Panc1 (cell line): ENCODE results near the gene MTHFSD. TPM values are rescaled to one million over a fixed set of nuclear protein-coding genes. Genes with fewer than 3 reads are reported as not detected.
A peak's percentile ranks its signal among the peaks of the same experiment; 100 is the strongest.

Source experiments
- ATAC-seq: fragments of 200-7000 bp; cut with Tn5 transposase; 2 replicates; pipeline ENCODE4 v1.9.1; 2020; ENCODE audit warnings: mild to moderate bottlenecking, moderate library complexity
- BruUV-seq: library from RNA; stranded (reverse); fragments of 400-500 nt; replicated peaks from 2 replicates; lab custom pipeline; 2021; lab: Mats Ljungman, UMichigan
- CTCF ChIA-PET: fragments of 300-600 bp; sonication (Branson Sonifier 250); formaldehyde crosslinking; loops from one replicate; lab custom pipeline; 2022; ENCODE audit warnings: antibody characterized with exemption; lab: Charles Lee
- POLR2A ChIA-PET: fragments of 300-600 bp; sonication (Branson Sonifier 250); formaldehyde crosslinking; loops from one replicate; lab custom pipeline; 2022; ENCODE audit warnings: antibody characterized with exemption; lab: Charles Lee
- DNase-seq: peaks from one replicate; pipeline ENCODE4 v3.0.0-alpha.2; 2010; ENCODE audit warnings: low read depth, low spot score
- H3K27ac ChIP-seq: 2 replicates; pipeline ENCODE4 v1.5.1; 2011; ENCODE audit warnings: mild to moderate bottlenecking, low read length, inconsistent platforms
- H3K27me3 ChIP-seq: fragments of 200-500 bp; sonication (Bioruptor generic); 2 replicates; pipeline ENCODE4 v1.6.0; 2014; ENCODE audit warnings: low read length, inconsistent platforms; ENCODE audit not compliant: control insufficient read depth, insufficient read depth
- H3K36me3 ChIP-seq: fragments of 200-500 bp; sonication (Bioruptor generic); 2 replicates; pipeline ENCODE4 v1.5.1; 2014; ENCODE audit warnings: inconsistent platforms, mild to moderate bottlenecking, low read length, moderate library complexity; ENCODE audit not compliant: control insufficient read depth, insufficient read depth
- H3K4me1 ChIP-seq: 2 replicates; pipeline ENCODE4 v1.5.1; 2011; ENCODE audit warnings: inconsistent platforms, mild to moderate bottlenecking, low read length, moderate library complexity; ENCODE audit not compliant: control insufficient read depth, insufficient read depth
- H3K4me3 ChIP-seq, 2 experiments: 2 replicates each; pipeline ENCODE4 v1.5.1; 2011 to 2012; ENCODE audit warnings: low read depth in 2 of 2, low read length in 2 of 2, mild to moderate bottlenecking in 2 of 2, inconsistent platforms in 1 of 2, moderate library complexity in 1 of 2
- H3K9me3 ChIP-seq: fragments of 200-500 bp; sonication (Bioruptor generic); 2 replicates; pipeline ENCODE4 v1.5.1; 2014; ENCODE audit warnings: low read depth, mild to moderate bottlenecking, inconsistent platforms, low read length, moderate library complexity; ENCODE audit not compliant: control insufficient read depth, insufficient read depth
- CTCF ChIP-seq: fragments of 450-650 bp; IDR thresholded peaks from 2 replicates; pipeline ENCODE4 v1.5.1; 2017; ENCODE audit warnings: mild to moderate bottlenecking
- POLR2AphosphoS5 ChIP-seq: IDR thresholded peaks from 2 replicates; pipeline ENCODE4 v1.6.1; 2012; ENCODE audit warnings: mild to moderate bottlenecking, low read depth, low read length, moderate library complexity
- REST ChIP-seq, 2 experiments: IDR thresholded peaks; 2 replicates each; pipeline ENCODE4 v1.6.1; 2011 to 2012; ENCODE audit warnings: low read depth in 2 of 2, control low read depth in 1 of 2, low read length in 1 of 2, mild to moderate bottlenecking in 1 of 2, moderate library complexity in 1 of 2; ENCODE audit not compliant: insufficient read depth in 1 of 2
- SIN3A ChIP-seq: IDR thresholded peaks from 2 replicates; pipeline ENCODE4 v1.6.1; 2012; ENCODE audit warnings: low read depth, mild to moderate bottlenecking, low read length, moderate library complexity, borderline replicate concordance; ENCODE audit not compliant: insufficient read depth
- TCF7L2 ChIP-seq: IDR thresholded peaks from 2 replicates; pipeline ENCODE4 v1.6.1; 2011; ENCODE audit warnings: mild to moderate bottlenecking, low read depth, low read length, inconsistent platforms
- in situ Hi-C: cut with HindIII; loops from 2 replicates; pipeline ENCODE4 v1.10.0; 2016; ENCODE audit warnings: low sequenced_read_pairs, low pct_unique_long_range_greater_than_20kb
- intact Hi-C: fragments of 100-400 bp; cut with micrococcal nuclease; formaldehyde crosslinking; loops from one replicate; pipeline ENCODE4 v1.10.0; 2022; ENCODE audit not compliant: unreplicated experiment
- total RNA-seq: library from RNA; stranded (reverse); gene quantifications from one replicate; pipeline ENCODE4 v1.2.1, GENCODE V29; 2021; ENCODE audit not compliant: unreplicated experiment

MTHFSD gene
- total RNA-seq, 1 experiment from 2014 or later: 16.5 TPM

GRCh38 chr16:86510465-86511261 lies 44.4 kb downstream of the MTHFSD start, which contains the start of gene FOXF1:
Gene FOXF1, plus strand, starts transcription at chr16:86510527. Its CDS starts 43 bp downstream, at chr16:86510570.
- TF ChIP-seq POLR2AphosphoS5 (no peak), REST (IDR thresholded peaks at IDR 0.05; ENCODE audit: insufficient read depth in 1 of 2, low read depth in 2 of 2, low read length in 1 of 2) (no peak), CTCF (no peak), SIN3A (no peak), TCF7L2 (no peak)
- Histone ChIP-seq H3K27ac (no peak within 1 kb of the TSS), H3K36me3 (peaks cover 4% of the 10 kb centered on the region; the same call in 1 of the 2 replicates), H3K9me3 (no peaks in the 10 kb centered on the region), H3K4me1 (no peaks in the 10 kb centered on the region), H3K4me3 (peak within 1 kb of the TSS; percentile 38 to 53), H3K27me3 (peaks cover 14% of the 10 kb centered on the region)
- POLR2A ChIA-PET: no interaction called here
- CTCF ChIA-PET: no interaction called here
- no peak for DNase-seq
- BruUV-seq: no TSS peak
- intact Hi-C loops (no loop called here), in situ Hi-C loops (no loop called here)
- no peak for ATAC-seq

- Histone ChIP-seq H3K27me3 (peaks cover 19% of the 10 kb centered on the region), H3K4me3 (peak overlapping the region; percentile 38 to 53), H3K9me3 (no peaks in the 10 kb centered on the region), H3K4me1 (no peaks in the 10 kb centered on the region), H3K36me3 (peaks cover 4% of the 10 kb centered on the region; the same call in 1 of the 2 replicates), H3K27ac (no peak overlapping the region)
- TF ChIP-seq CTCF (no peak), REST (IDR thresholded peaks at IDR 0.05; ENCODE audit: insufficient read depth in 1 of 2, low read depth in 2 of 2, low read length in 1 of 2) (no peak), TCF7L2 (no peak), POLR2AphosphoS5 (no peak), SIN3A (no peak)
- DNase-seq (no peak), ATAC-seq (peak; percentile 49)
- intact Hi-C loops: no loop called here
- BruUV-seq: no TSS peak
- ChIA-PET CTCF (no interaction called here), POLR2A (interaction anchor here (0.6 kb wide), 1 partner anchor 218 kb away, joined by 3 read pairs; no protein-coding TSS in a partner anchor)
- in situ Hi-C loops: no loop called here
Measured at GRCh38 chr16:86509759-86510464, 45.1 kb downstream of the MTHFSD start.
